ENCODE results near the gene MAP3K6.

The MAP3K6 gene

GRCh38 chr1:27321813-27322568 lies 44.8 kb downstream of the MAP3K6 start, which contains the start of gene TMEM222:
TSS of gene TMEM222 (plus strand) at chr1:27322163. CDS start at chr1:27322198, 35 bp downstream.
- peak; percentile 97 for DNase-seq
- H3K36me3 ChIP-seq (replicated peaks; ENCODE audit: insufficient read depth, low read length): no peaks in the 10 kb centered on the region; the same call in 1 of the 2 replicates
- H3K79me2 ChIP-seq (ENCODE audit: low read length): peaks cover 49% of the 10 kb centered on the region
- peak within 1 kb of the TSS; percentile 61; the same call in 1 of the 2 replicates for H3K27ac ChIP-seq (ENCODE audit: low read length)
- H3K4me2 ChIP-seq (ENCODE audit: low read depth, low read length): peak within 1 kb of the TSS; percentile 93
- no peaks in the 10 kb centered on the region for H4K20me1 ChIP-seq (ENCODE audit: insufficient read depth, low read length)
- no peaks in the 10 kb centered on the region for H3K9me3 ChIP-seq (replicated peaks; ENCODE audit: insufficient read depth, low read length)
- H3F3A ChIP-seq (ENCODE audit: insufficient read depth, low read length): 0 out of 2 replicates have a peak, but pooled peaks cover 5% of the 10 kb centered on the region
- peak within 1 kb of the TSS; percentile 91 for H3K4me3 ChIP-seq (ENCODE audit: low read length)
- H3K9me2 ChIP-seq (replicated peaks; ENCODE audit: insufficient read depth, low read length): no peaks in the 10 kb centered on the region
- H3K4me1 ChIP-seq (ENCODE audit: low read length): peaks cover 8% of the 10 kb centered on the region; the same call in 1 of the 2 replicates
- peak within 1 kb of the TSS; percentile 89 for H2AFZ ChIP-seq (ENCODE audit: low read length)
- peak within 1 kb of the TSS; percentile 92 for H3K9ac ChIP-seq (ENCODE audit: low read length)
- H3K27me3 ChIP-seq (replicated peaks; ENCODE audit: insufficient read depth, low read length): peaks cover 6% of the 10 kb centered on the region; the same call in 1 of the 2 replicates
- no peak for TF ChIP-seq CTCF (IDR thresholded peaks at IDR 0.05; ENCODE audit: low read length)
- TF ChIP-seq EZH2phosphoT487 (IDR thresholded peaks at IDR 0.05; ENCODE audit: low read length): no peak
- no peak for TF ChIP-seq EZH2 (optimal IDR thresholded peaks at IDR 0.05; ENCODE audit: low read depth, low read length)

- no peak for DNase-seq
- H3K9me2 ChIP-seq (replicated peaks; ENCODE audit: insufficient read depth, low read length): no peaks in the 10 kb centered on the region
- no peak for TF ChIP-seq EZH2phosphoT487 (IDR thresholded peaks at IDR 0.05; ENCODE audit: low read length)
- TF ChIP-seq CTCF (IDR thresholded peaks at IDR 0.05; ENCODE audit: low read length): no peak
- no peak for TF ChIP-seq EZH2 (optimal IDR thresholded peaks at IDR 0.05; ENCODE audit: low read depth, low read length)
- no peak overlapping the region for H2AFZ ChIP-seq (ENCODE audit: low read length)
- H3K79me2 ChIP-seq (ENCODE audit: low read length): peaks cover 15% of the 10 kb centered on the region
- H3F3A ChIP-seq (ENCODE audit: insufficient read depth, low read length): 0 out of 2 replicates have a peak, but pooled peaks cover 5% of the 10 kb centered on the region
- no peak overlapping the region for H3K4me3 ChIP-seq (ENCODE audit: low read length)
- no peaks in the 10 kb centered on the region for H4K20me1 ChIP-seq (ENCODE audit: insufficient read depth, low read length)
- no peaks in the 10 kb centered on the region for H3K36me3 ChIP-seq (replicated peaks; ENCODE audit: insufficient read depth, low read length)
- peaks cover 6% of the 10 kb centered on the region; the same call in 1 of the 2 replicates for H3K27me3 ChIP-seq (replicated peaks; ENCODE audit: insufficient read depth, low read length)
- H3K4me2 ChIP-seq (ENCODE audit: low read depth, low read length): no peak overlapping the region
- H3K9ac ChIP-seq (ENCODE audit: low read length): no peak overlapping the region
- H3K9me3 ChIP-seq (replicated peaks; ENCODE audit: insufficient read depth, low read length): no peaks in the 10 kb centered on the region
- H3K27ac ChIP-seq (ENCODE audit: low read length): no peak overlapping the region
- H3K4me1 ChIP-seq (ENCODE audit: low read length): peaks cover 6% of the 10 kb centered on the region; the same call in 1 of the 2 replicates
Observed at GRCh38 chr1:27318596-27318995, 48.2 kb downstream of the MAP3K6 start.

- H3K9ac ChIP-seq (ENCODE audit: low read length): no peak overlapping the region
- H3K9me3 ChIP-seq (replicated peaks; ENCODE audit: insufficient read depth, low read length): no peaks in the 10 kb centered on the region
- no peak overlapping the region for H3K4me2 ChIP-seq (ENCODE audit: low read depth, low read length)
- TF ChIP-seq EZH2phosphoT487 (IDR thresholded peaks at IDR 0.05; ENCODE audit: low read length): no peak
- no peak for TF ChIP-seq CTCF (IDR thresholded peaks at IDR 0.05; ENCODE audit: low read length)
- no peak for TF ChIP-seq EZH2 (optimal IDR thresholded peaks at IDR 0.05; ENCODE audit: low read depth, low read length)
- no peaks in the 10 kb centered on the region for H3K36me3 ChIP-seq (replicated peaks; ENCODE audit: insufficient read depth, low read length)
- H3K9me2 ChIP-seq (replicated peaks; ENCODE audit: insufficient read depth, low read length): no peaks in the 10 kb centered on the region
- peaks cover 10% of the 10 kb centered on the region for H3K79me2 ChIP-seq (ENCODE audit: low read length)
- no peaks in the 10 kb centered on the region for H4K20me1 ChIP-seq (ENCODE audit: insufficient read depth, low read length)
- H3K4me3 ChIP-seq (ENCODE audit: low read length): no peak overlapping the region
- no peak overlapping the region for H2AFZ ChIP-seq (ENCODE audit: low read length)
- peaks cover 6% of the 10 kb centered on the region; the same call in 1 of the 2 replicates for H3K27me3 ChIP-seq (replicated peaks; ENCODE audit: insufficient read depth, low read length)
- no peak for DNase-seq
- 0 out of 2 replicates have a peak, but pooled peaks cover 5% of the 10 kb centered on the region for H3F3A ChIP-seq (ENCODE audit: insufficient read depth, low read length)
- peaks cover 2% of the 10 kb centered on the region; the same call in 1 of the 2 replicates for H3K4me1 ChIP-seq (ENCODE audit: low read length)
- H3K27ac ChIP-seq (ENCODE audit: low read length): no peak overlapping the region
Observed at GRCh38 chr1:27318136-27318535, 48.6 kb downstream of the MAP3K6 start.

Measured in MM.1S (cell line).